Measurements from ENCODE around the gene PGLYRP4.

Gene PGLYRP4

DNA sequence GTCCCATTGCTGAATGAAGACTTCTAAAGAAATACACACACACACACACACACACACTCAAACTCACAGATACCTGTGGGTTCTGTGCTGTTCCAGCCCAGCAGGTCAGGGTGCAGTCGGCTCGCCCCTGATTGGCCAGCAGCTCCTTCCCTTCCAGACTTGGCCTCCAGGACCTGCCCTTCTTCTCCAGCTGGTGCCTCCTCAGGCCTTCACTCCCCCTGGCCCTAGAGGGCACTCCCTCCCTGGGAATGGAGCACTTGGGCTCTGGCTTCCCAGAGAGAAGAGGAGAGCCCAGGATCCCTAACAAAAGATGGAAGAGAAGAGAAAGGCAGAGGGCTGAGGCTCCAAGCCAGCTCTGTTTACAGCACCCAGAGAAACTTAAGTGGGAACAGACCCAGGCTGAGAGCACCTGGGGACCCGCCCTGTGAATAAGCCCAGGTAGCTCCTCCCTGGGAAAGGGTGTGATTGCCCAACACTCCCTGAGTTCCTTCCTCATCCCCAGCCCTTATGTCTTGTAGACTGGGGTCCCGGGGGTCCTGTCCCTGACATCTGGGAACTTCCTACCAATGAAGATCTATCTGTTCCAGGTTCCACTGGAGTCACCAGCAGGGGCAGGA lies 36.0 kb downstream of the PGLYRP4 start, which contains the start of gene PGLYRP3:
Gene PGLYRP3, minus strand, starts transcription at position 383 of the 617 bp plus-strand sequence. CDS start 2,287 bp downstream, outside the sequence.
- TF ChIP-seq ZFX (IDR thresholded peaks at IDR 0.05; ENCODE audit: borderline replicate concordance) = no peak
- TF ChIP-seq, protein P1, sequence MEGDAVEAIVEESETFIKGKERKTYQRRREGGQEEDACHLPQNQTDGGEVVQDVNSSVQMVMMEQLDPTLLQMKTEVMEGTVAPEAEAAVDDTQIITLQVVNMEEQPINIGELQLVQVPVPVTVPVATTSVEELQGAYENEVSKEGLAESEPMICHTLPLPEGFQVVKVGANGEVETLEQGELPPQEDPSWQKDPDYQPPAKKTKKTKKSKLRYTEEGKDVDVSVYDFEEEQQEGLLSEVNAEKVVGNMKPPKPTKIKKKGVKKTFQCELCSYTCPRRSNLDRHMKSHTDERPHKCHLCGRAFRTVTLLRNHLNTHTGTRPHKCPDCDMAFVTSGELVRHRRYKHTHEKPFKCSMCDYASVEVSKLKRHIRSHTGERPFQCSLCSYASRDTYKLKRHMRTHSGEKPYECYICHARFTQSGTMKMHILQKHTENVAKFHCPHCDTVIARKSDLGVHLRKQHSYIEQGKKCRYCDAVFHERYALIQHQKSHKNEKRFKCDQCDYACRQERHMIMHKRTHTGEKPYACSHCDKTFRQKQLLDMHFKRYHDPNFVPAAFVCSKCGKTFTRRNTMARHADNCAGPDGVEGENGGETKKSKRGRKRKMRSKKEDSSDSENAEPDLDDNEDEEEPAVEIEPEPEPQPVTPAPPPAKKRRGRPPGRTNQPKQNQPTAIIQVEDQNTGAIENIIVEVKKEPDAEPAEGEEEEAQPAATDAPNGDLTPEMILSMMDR (IDR thresholded peaks at IDR 0.05) = no peak
- no peak within 1 kb of the TSS for H3K27ac ChIP-seq

DNA sequence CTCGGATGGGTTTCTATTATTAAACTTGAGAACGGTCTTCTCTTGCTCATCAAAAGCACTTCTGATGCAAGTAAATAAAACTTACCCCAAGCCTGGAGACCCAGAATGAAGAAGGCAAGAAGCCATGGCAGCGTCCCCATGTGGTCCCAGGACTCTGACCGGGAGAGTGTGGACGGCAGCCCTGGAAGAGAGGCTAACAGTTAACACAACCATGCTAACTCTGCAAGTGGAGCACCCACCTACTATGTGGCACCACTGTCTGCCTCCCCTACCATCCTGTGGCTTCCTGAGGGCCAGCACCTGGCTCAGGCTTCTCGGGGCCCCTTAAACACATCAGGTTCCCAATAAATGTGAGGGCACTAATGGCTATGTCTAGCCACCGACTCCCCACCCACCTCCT lies 38.1 kb downstream of the PGLYRP4 start:
- TF ChIP-seq, protein P1 (IDR thresholded peaks at IDR 0.05) = no peak
- TF ChIP-seq ZFX (IDR thresholded peaks at IDR 0.05; ENCODE audit: borderline replicate concordance) = no peak
- H3K27ac ChIP-seq = no peak overlapping the region

DNA sequence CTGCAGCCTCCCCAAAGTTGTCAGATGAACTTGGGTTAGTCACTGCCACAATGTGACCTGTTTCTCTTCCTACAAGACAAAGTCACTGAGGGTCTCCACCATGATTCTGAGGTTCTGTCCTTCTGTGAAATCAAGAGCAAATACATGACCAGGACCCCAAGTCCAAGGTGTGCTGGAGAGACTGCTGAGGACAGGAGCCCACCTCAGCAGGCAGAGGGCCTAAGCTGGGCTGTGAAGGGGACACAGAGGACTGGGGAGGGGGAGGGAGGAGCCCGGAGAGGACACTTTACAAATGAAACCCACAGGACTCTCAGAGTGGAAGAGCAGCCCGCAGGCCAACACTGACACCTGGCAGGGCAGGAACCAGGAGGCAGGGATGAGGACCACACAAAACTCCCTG lies 39.2 kb downstream of the PGLYRP4 start:
- TF ChIP-seq, protein P1 (IDR thresholded peaks at IDR 0.05) = no peak
- TF ChIP-seq ZFX (IDR thresholded peaks at IDR 0.05; ENCODE audit: borderline replicate concordance) = no peak
- H3K27ac ChIP-seq = no peak overlapping the region

DNA sequence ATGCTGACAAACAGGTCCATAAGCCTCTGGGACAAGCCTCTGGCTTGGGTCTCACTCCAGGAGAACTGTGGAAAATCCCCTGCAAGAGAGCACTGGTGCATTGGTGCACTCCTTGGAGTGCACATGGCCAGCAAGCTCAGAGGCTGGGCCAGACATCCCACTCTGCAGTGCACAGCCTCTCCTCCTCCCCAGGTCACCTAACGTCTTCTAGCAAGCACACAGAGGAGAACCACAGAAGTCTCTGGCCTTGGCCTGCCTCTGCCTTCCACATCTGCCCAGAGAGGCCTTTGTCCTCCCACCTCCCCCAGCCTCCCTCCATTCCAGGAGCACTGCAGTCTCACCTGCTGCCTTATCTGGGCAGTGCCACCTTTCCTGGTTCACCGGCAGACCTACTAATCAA lies 40.1 kb downstream of the PGLYRP4 start:
- no peak overlapping the region for H3K27ac ChIP-seq
- TF ChIP-seq ZFX (IDR thresholded peaks at IDR 0.05; ENCODE audit: borderline replicate concordance) = no peak
- TF ChIP-seq, protein P1 (IDR thresholded peaks at IDR 0.05) = no peak

DNA sequence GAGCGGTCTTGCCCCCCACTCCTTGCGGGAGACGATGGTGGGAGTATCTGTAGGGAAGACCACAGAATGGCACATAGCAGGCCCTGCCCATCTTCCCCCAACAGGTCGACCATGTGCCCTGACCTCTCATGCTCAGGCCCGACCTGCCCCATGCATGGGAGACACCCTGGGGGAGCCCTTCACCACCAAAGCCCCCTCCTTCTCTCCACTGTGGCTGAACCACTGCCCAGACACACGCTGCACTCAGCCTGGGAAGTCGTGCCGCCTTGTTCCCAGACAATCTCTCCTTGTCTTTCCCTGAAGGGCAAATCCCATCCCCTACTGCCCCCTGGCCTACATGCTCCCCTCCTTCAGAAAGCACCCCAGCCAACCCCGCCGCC lies 41.4 kb downstream of the PGLYRP4 start:
- no peak for TF ChIP-seq ZFX (IDR thresholded peaks at IDR 0.05; ENCODE audit: borderline replicate concordance)
- TF ChIP-seq, protein P1 (IDR thresholded peaks at IDR 0.05) = no peak
- H3K27ac ChIP-seq = no peak overlapping the region

DNA sequence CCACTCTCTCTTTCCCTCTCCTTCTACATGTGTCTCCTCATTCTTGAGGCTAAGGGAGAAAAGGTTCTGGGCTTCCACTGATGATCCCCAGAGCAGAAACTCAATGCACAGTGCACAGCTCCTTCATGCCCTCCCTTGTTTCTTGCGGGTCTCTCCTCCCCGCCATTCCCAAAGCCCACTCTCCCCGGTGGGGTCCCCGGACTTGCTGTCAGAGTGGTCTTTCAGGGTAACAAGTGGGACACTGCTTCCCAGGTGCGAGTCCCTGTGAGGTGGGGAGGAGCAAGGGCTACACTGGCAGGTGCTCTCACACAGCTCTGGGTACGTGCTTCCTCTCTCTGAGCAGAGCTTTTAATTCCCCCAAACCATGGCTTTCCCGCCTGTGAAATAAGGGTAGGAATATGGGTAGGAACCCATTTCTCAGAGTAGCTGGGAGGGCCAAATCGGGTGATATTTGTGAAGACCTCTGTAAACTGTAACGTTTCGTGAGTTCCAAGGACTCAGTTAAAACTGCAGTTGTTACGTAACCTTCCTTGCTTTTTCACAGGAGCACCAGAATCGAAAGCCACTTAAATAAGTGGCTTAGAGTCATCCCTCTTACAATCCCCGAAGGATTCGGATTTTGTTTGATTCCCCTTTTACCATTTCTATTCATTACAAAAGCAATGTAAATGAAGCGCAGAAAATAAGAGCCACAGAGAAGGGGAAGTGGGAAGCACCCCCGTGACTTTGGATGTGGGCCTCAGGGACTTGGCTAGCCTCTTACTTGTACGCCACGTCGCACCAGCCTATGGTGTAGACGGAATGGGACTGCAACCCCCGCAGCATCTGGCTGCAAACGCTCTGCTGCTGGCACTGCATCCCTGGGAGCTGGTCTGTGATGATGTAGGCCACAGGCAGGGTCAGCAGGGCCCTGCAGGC lies 42.1 kb downstream of the PGLYRP4 start:
- TF ChIP-seq ZFX (IDR thresholded peaks at IDR 0.05; ENCODE audit: borderline replicate concordance) = no peak
- TF ChIP-seq, protein P1 (IDR thresholded peaks at IDR 0.05) = no peak
- no peak overlapping the region for H3K27ac ChIP-seq

DNA sequence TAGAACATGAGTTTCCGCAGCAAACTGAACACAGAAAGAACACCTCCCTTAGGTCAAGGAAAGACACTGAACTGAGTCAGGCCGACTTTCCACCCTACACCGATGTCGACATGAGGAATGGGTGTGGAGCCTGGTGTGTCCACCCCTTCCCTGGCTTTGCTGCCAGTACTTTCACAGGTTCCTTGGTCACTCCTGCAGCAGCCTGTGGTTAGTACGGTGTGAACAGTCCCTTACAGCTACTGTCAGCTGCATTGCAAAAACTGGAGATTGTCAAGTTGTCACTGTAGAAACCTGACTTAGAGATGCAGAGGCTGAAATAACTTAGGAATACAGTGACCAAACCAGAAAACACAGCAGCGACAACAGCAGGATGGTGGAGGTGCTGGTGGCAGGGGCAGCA lies 43.0 kb downstream of the PGLYRP4 start:
- no peak for TF ChIP-seq ZFX (IDR thresholded peaks at IDR 0.05; ENCODE audit: borderline replicate concordance)
- TF ChIP-seq, protein P1 (IDR thresholded peaks at IDR 0.05) = no peak
- no peak overlapping the region for H3K27ac ChIP-seq

Data from 22Rv1 (cell line).